GM18508 (cell line): ENCODE data around the gene PRRT3.
A peak's percentile ranks its signal among the peaks of the same experiment; 100 is the strongest.
"Not testable (repeated sequence)": the region's sequence is repeated elsewhere in the genome, so short reads cannot be mapped to it uniquely, and the experiment has no call there.

Source experiments
- ATAC-seq: cut with Tn5 transposase; IDR thresholded peaks from one replicate; pipeline ENCODE4 v1.9.1; 2021; ENCODE audit warnings: moderate number of reproducible peaks; ENCODE audit not compliant: insufficient read depth, unreplicated experiment

PRRT3 gene

GRCh38 chr3:9948586-9948985 is 3.6 kb downstream of the PRRT3 start:
- ATAC-seq = no peak

- ATAC-seq = no peak
Observed at GRCh38 chr3:9947025-9947995, 4.9 kb downstream of the PRRT3 start.

- ATAC-seq = no peak
Observed at GRCh38 chr3:9946112-9947024, 5.8 kb downstream of the PRRT3 start.

- ATAC-seq = no peak
Observed at GRCh38 chr3:9945358-9945757, 6.8 kb downstream of the PRRT3 start.

- no peak for ATAC-seq
Observed at GRCh38 chr3:9944271-9944670, 7.9 kb downstream of the PRRT3 start.

DNA sequence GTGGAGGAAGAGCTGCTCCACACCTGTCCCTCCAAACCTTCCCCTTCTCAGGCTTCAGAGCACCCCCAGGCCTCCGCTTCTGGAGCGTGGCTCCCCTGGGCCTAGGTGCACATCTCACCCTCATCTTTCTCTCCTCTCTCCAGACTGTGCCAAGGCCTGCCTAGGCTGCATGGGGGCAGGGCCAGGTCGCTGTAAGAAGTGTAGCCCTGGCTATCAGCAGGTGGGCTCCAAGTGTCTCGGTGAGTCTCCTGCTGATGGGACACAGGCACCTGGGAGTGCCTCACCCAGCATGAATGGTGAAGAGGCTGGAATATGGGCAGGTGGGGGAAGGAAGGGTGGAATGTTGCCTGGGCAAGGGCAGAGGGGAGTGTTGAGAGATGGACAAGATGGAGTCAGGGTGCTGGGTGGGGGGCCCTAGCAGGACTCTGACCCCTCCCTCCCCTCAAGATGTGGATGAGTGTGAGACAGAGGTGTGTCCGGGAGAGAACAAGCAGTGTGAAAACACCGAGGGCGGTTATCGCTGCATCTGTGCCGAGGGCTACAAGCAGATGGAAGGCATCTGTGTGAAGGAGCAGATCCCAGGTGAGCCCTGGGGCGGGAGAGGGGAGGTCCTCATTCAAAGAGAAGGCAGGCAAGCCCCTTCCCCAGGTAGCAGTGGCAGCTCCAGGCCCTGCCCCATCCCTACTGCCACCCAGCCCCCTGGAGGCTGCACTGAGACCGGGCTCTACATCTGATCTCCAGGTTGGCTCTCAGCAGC is 9.1 kb downstream of the PRRT3 start:
- no peak for ATAC-seq

GRCh38 chr3:9942164-9942563 is 10.0 kb downstream of the PRRT3 start:
- ATAC-seq = no peak

- no peak for ATAC-seq
Observed at GRCh38 chr3:9940746-9941145, 11.5 kb downstream of the PRRT3 start.

- ATAC-seq = not testable (repeated sequence)
Observed at GRCh38 chr3:9939906-9940305, 12.3 kb downstream of the PRRT3 start.

- ATAC-seq = no peak
Observed at GRCh38 chr3:9938966-9939365, 13.2 kb downstream of the PRRT3 start.

DNA sequence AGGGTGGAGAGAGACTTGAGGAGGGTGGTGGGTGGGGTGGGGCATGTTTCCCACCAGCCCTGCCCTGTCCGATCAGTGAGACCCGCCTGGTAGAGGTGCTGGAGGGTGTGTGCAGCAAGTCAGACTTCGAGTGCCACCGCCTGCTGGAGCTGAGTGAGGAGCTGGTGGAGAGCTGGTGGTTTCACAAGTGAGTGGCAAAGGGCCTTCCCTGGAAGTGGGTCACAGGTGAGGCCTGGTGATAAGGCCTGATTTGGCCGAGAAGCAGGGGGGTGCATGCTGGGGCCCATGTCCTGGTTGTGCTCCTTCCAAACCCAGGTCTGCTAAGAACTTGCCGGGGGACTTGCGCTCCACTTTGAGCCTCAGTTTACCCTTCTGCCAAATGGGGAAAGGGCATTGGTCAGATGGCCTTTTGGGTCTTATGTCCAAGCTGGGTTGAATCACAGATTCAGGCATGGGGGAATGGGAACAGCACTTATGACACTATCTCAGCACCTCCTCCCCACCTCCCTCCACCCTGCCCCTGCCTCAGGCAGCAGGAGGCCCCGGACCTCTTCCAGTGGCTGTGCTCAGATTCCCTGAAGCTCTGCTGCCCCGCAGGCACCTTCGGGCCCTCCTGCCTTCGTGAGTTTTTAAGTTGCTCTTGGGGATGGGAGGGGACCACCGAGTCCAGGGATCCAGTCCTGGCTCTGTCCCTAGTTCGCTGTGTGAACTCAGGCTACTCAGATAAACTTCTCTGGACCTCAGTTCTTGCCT is 14.5 kb downstream of the PRRT3 start:
- no peak for ATAC-seq

GRCh38 chr3:9935966-9936510 is 16.2 kb downstream of the PRRT3 start:
- no peak for ATAC-seq

DNA sequence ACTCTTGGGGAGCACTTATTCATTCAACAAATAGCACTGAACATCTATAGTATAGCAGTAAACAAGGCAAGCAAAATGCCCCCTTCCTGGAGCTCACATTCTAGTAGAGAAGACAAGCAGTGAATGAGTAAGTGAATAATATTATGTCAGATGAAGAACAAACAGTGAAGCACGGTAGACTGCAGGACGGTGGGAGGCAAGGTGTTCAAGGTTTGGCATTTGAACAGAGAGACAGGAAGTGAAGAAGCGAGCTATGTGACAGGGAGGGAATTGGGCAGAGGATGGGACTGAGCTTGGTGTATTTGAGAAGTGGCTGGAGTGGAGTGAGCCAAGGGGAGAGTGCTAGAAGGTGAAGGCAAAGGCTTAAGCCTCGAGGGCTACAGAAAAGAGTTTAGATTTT is 17.2 kb downstream of the PRRT3 start:
- ATAC-seq = no peak

DNA sequence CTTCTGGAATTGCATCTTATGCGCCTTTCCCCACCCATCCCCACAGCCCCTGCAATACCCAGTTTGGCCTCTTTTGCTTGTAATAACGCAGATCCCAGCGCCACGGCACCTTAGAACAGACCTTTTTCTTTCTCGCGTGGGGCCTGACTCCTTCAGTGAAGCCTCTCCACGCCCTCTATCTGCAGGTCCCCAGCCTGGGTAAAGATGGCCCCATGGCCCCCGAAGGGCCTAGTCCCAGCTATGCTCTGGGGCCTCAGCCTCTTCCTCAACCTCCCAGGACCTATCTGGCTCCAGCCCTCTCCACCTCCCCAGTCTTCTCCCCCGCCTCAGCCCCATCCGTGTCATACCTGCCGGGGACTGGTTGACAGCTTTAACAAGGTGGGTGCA is 18.0 kb downstream of the PRRT3 start:
- no peak for ATAC-seq

DNA sequence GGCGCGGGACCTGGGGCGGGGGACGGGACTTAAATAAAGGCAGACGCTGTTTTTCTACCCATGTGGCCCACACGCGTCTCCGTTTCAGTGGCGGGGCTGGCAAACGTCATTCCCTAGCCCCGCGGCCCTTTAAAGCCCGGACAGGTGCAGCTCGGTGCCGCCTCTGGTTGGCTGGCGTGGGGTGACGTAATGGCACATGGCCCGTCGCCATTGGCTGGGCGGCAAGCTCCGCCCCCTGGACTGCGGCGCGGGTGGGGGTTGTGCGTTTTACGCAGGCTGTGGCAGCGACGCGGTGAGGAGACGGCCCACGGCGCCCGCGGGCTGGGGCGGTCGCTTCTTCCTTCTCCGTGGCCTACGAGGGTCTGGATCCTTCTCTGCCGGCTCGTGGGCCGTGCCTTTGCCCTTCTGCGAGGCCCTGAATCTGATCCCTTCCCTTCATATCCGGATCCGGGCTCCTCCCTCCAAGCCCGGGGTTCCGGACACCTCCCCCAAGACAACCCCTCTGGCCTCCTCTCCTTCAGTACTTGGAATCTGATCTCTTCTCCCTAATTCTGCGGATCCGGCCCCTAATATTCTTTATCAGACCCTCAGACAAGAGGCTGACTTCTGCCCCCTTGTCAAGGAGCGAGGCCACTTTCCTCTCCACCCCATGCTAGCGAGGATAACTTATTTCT is 18.5 kb downstream of the PRRT3 start, which contains the start of gene CRELD1:
TSS of gene CRELD1 (plus strand) at position 274 of the 674 bp plus-strand sequence. CDS start 605 bp downstream, outside the sequence.
- ATAC-seq = peak; percentile 73

GRCh38 chr3:9932843-9933560 is 19.2 kb downstream of the PRRT3 start:
- ATAC-seq = peak; percentile 34

DNA sequence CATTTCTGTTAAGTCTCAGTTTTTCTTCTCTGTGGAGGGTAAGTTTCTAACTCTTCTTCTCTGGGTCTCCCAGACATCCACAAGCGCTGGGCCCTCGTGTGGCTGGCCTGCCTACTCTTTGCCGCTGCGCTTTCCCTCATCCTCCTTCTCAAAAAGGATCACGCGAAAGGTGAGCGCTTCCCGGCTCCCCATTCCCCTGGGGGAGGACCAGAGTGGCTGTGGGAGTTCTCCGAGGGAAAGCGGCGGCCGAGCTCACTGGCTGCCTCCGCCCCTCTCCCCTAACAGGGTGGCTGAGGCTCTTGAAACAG is 19.7 kb downstream of the PRRT3 start:
- no peak for ATAC-seq

- ATAC-seq = no peak
Observed at GRCh38 chr3:9930804-9931418, 21.3 kb downstream of the PRRT3 start.
